ENCODE data around the gene GPR148. TPM values are rescaled to one million over a fixed set of nuclear protein-coding genes. Genes with fewer than 3 reads are reported as not detected.
A peak's percentile ranks its signal among the peaks of the same experiment; 100 is the strongest.

Gene GPR148
- total RNA-seq, 1 donor from 2014 or later = not detected

DNA sequence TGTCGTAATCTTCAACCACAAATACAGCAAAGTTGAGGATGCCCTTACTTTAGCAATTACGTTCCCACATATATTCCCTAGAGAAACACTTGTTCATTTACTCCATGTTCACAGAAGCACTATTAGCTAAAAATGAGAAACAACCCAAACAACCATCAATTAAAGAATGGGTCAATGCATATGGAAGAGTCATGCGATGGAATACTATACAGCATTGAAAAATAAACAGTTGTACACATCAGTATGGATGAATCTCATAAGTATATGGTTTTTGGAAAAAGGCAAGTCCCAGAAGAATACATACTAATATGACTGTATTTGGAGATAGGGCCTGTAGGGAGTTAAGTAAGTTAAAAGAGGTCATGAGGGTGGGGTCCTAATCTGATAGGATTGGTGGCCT lies 6.3 kb downstream of the GPR148 start:
- Histone ChIP-seq H3K27me3 (ENCODE audit: low read depth) (peaks cover 31% of the 10 kb centered on the region), H3K4me1 (no peaks in the 10 kb centered on the region), H3K4me3 (no peak overlapping the region), H3K9me3 (replicated peaks) (peaks cover 12% of the 10 kb centered on the region), H3K27ac (replicated peaks) (no peak overlapping the region), H3K36me3 (no peaks in the 10 kb centered on the region)
- TF ChIP-seq, protein P1, sequence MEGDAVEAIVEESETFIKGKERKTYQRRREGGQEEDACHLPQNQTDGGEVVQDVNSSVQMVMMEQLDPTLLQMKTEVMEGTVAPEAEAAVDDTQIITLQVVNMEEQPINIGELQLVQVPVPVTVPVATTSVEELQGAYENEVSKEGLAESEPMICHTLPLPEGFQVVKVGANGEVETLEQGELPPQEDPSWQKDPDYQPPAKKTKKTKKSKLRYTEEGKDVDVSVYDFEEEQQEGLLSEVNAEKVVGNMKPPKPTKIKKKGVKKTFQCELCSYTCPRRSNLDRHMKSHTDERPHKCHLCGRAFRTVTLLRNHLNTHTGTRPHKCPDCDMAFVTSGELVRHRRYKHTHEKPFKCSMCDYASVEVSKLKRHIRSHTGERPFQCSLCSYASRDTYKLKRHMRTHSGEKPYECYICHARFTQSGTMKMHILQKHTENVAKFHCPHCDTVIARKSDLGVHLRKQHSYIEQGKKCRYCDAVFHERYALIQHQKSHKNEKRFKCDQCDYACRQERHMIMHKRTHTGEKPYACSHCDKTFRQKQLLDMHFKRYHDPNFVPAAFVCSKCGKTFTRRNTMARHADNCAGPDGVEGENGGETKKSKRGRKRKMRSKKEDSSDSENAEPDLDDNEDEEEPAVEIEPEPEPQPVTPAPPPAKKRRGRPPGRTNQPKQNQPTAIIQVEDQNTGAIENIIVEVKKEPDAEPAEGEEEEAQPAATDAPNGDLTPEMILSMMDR (IDR thresholded peaks at IDR 0.05; ENCODE audit: borderline replicate concordance) = no peak
- intact Hi-C loops (cut with micrococcal nuclease) = no loop called here
- no peak for DNase-seq

DNA sequence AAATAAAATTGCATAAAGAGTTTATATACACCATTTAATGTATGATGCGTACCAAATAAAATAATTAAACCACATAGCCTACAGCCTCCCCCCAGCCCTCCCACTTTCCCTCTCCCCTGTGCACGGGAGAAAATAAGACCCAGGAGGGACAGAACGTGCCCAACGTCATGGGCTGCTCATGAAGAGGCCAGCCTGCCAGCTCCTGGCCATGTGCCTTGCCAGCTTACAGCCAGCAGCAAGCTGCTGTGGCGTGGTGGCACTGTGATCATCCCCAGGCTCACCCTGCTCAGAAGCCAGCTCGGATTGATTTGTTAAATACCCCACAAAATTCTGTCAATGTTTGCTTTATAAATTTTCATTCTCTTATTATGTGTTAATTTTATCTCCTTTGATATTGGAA lies 7.6 kb downstream of the GPR148 start:
- Histone ChIP-seq H3K9me3 (replicated peaks) (peaks cover 12% of the 10 kb centered on the region), H3K27ac (replicated peaks) (no peak overlapping the region), H3K4me1 (no peaks in the 10 kb centered on the region), H3K36me3 (no peaks in the 10 kb centered on the region), H3K4me3 (no peak overlapping the region), H3K27me3 (ENCODE audit: low read depth) (peaks cover 44% of the 10 kb centered on the region)
- intact Hi-C loops (cut with micrococcal nuclease) = no loop called here
- TF ChIP-seq, protein P1 (IDR thresholded peaks at IDR 0.05; ENCODE audit: borderline replicate concordance) = no peak
- peak; percentile 59 for DNase-seq

GRCh38 chr2:130737592-130737991 lies 8.7 kb downstream of the GPR148 start:
- TF ChIP-seq, protein P1 (IDR thresholded peaks at IDR 0.05; ENCODE audit: borderline replicate concordance) = no peak

GRCh38 chr2:130740671-130741070 lies 11.8 kb downstream of the GPR148 start:
- TF ChIP-seq, protein P1 (IDR thresholded peaks at IDR 0.05; ENCODE audit: borderline replicate concordance) = no peak
- H3K4me3 ChIP-seq = no peak overlapping the region
- no peak for DNase-seq
- intact Hi-C loops (cut with micrococcal nuclease) = no loop called here
- H3K27ac ChIP-seq (replicated peaks) = no peak overlapping the region
- H3K9me3 ChIP-seq (replicated peaks) = peaks cover under 1% of the 10 kb centered on the region
- H3K4me1 ChIP-seq = no peaks in the 10 kb centered on the region
- peaks cover 81% of the 10 kb centered on the region for H3K27me3 ChIP-seq (ENCODE audit: low read depth)
- H3K36me3 ChIP-seq = no peaks in the 10 kb centered on the region

More at GRCh38 chr2:130737592-130737991, 8.7 kb downstream of the GPR148 start:
- Histone ChIP-seq H3K27ac (replicated peaks) (no peak overlapping the region), H3K9me3 (replicated peaks) (peaks cover 12% of the 10 kb centered on the region), H3K4me3 (no peak overlapping the region), H3K4me1 (no peaks in the 10 kb centered on the region), H3K27me3 (ENCODE audit: low read depth) (peaks cover 55% of the 10 kb centered on the region), H3K36me3 (no peaks in the 10 kb centered on the region)
- intact Hi-C loops (cut with micrococcal nuclease) = no loop called here
- DNase-seq = no peak

DNA sequence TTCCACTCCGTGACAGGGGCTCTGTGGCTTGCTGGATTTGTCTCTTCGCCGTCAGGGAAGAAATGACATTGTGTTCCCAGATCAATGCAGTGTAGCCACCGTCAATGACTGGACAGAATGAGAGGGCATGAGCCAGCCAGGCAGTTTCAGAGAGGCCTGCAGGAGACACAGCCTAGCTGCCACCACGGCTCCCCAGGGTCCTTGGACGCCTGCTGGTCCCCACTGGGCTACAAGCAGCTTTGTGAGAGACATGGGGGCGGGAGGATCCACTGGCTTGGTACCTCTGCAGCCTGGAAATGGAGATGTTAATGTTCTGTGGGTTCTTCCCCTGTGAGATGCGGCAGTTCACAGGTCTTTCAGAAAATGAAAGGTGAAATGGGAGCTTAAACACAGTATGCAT lies 14.4 kb downstream of the GPR148 start:
- Histone ChIP-seq H3K27me3 (ENCODE audit: low read depth) (peaks cover 89% of the 10 kb centered on the region), H3K27ac (replicated peaks) (no peak overlapping the region), H3K36me3 (no peaks in the 10 kb centered on the region), H3K4me3 (no peak overlapping the region), H3K4me1 (no peaks in the 10 kb centered on the region), H3K9me3 (replicated peaks) (no peaks in the 10 kb centered on the region)
- no peak for DNase-seq
- TF ChIP-seq, protein P1 (IDR thresholded peaks at IDR 0.05; ENCODE audit: borderline replicate concordance) = no peak
- intact Hi-C loops (cut with micrococcal nuclease) = no loop called here
